ENCODE results near the gene MTM1.

The MTM1 gene

DNA sequence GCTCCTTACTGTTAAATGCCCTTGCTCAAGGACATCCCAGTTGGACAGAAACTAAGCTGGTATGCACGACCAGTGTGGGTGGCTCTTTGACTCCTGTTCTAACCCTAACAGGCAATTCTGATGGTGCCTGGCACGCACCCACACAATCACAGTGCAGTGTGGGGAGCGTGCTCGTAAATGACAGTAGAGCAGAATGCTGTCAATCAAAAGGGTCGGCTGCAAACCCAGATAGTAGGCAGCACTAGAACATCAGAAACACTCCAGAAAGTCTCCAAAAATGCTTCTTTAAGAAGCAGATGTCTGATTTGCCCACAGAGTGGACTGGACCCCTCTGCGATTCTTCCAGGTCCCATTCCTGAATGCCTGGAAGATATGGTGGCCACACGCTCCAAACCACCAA, 37.6 kb upstream of the MTM1 start:
- TF ChIP-seq, protein P1, sequence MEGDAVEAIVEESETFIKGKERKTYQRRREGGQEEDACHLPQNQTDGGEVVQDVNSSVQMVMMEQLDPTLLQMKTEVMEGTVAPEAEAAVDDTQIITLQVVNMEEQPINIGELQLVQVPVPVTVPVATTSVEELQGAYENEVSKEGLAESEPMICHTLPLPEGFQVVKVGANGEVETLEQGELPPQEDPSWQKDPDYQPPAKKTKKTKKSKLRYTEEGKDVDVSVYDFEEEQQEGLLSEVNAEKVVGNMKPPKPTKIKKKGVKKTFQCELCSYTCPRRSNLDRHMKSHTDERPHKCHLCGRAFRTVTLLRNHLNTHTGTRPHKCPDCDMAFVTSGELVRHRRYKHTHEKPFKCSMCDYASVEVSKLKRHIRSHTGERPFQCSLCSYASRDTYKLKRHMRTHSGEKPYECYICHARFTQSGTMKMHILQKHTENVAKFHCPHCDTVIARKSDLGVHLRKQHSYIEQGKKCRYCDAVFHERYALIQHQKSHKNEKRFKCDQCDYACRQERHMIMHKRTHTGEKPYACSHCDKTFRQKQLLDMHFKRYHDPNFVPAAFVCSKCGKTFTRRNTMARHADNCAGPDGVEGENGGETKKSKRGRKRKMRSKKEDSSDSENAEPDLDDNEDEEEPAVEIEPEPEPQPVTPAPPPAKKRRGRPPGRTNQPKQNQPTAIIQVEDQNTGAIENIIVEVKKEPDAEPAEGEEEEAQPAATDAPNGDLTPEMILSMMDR (IDR thresholded peaks at IDR 0.05; ENCODE audit: insufficient read depth, low read depth, low read length, missing control alignments) = no peak
- DNase-seq (ENCODE audit: low read depth) = no peak
- H3K4me3 ChIP-seq (ENCODE audit: low read length) = no peak overlapping the region

DNA sequence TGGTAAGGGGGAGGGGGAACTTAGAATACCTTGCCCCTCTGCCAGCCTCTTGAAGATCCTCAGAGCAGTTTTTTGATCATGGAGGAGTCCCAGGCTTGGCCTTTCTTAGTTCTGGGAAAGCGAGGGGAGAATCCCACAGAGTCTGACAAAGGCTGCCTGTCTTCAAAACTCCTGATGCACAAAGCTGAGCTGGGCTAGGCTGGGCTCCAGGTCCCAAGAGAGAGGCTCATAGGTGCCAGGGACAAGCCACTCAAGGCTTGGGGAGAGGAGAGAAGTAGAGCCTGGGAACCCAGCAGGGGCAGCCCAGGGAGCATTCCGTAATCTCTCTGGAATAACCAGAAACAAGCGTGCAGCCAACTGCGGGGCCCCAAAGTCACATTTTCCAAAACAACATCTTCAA, 37.0 kb upstream of the MTM1 start:
- no peak for DNase-seq (ENCODE audit: low read depth)
- TF ChIP-seq, protein P1 (IDR thresholded peaks at IDR 0.05; ENCODE audit: insufficient read depth, low read depth, low read length, missing control alignments) = no peak

DNA sequence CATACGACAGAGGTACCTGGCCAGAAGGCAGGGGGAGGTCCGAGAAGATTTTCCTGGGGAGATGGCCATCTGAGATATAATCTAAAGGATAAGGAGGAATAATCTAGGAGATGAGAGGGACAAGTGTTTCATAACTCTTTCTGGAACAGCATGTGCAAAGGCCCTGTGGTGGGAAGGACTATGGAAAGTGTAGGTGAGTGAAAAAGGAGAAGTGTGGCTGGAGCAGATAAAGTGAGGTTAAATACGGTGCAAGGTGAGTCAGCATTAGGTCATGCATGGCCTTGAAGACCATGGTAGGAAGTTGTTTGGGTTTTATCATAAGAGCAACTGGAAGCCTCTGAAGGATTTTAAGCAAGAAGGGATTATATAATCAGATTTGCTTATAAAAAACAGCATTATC, 34.6 kb upstream of the MTM1 start:
- no peak overlapping the region for H3K4me3 ChIP-seq (ENCODE audit: low read length)
- TF ChIP-seq, protein P1 (IDR thresholded peaks at IDR 0.05; ENCODE audit: insufficient read depth, low read depth, low read length, missing control alignments) = no peak
- DNase-seq (ENCODE audit: low read depth) = peak; percentile 10

More for the DNA sequence above, 37.0 kb upstream of the MTM1 start:
- H3K4me3 ChIP-seq (ENCODE audit: low read length) = no peak overlapping the region

DNA sequence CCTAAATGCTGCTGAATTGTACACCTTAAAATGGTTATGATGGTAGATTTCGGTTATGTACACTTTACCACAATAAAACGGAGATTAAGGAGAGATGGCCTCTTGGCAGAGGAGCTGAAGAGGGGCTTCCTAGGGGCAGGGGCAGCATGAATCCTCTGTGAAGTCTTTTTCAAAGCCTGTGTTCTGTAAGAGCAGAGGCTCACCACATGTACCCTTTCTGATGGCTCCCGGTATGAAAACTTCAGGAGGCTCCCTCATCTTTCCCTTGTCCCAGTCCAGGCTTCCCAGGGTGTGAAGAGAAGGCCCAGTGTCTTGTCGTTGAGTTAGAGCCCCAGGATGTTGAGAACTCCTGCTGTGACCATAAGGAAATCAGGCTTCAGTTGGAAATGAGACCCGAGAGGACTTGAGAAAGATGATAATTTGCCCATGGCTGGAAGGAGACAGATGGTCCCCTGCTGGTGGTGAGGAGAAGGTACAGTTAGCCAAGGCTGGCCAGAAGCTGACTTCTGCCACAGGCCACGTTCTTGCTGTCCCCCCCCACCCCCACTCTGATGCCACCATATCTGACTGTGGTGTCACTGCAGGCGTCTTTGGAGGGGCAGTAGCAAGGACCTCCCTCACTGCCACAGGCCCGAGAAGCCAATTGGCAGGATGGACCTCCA, 31.8 kb upstream of the MTM1 start:
- H3K4me3 ChIP-seq (ENCODE audit: low read length) = no peak overlapping the region
- DNase-seq (ENCODE audit: low read depth) = no peak
- TF ChIP-seq, protein P1 (IDR thresholded peaks at IDR 0.05; ENCODE audit: insufficient read depth, low read depth, low read length, missing control alignments) = no peak

DNA sequence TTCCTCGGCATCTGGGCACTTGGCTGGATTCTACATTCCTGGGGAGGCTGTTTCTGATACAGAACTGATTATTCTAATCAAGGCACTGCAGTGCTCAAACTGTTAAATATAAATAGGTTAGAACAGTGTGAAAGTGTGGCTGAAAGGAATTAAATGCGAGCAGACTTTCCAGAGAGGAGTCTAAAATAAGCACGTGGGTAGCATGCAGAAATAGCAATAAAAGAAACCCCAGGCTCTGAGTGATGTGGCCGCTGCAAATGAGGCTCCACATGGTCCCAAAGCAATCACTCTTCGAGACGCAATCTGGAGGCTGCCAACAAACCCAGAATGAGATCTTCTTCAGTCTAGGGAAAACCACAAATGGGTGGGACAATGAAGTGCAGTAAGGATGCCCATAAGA, 30.6 kb upstream of the MTM1 start:
- H3K4me3 ChIP-seq (ENCODE audit: low read length) = no peak overlapping the region
- no peak for DNase-seq (ENCODE audit: low read depth)
- TF ChIP-seq, protein P1 (IDR thresholded peaks at IDR 0.05; ENCODE audit: insufficient read depth, low read depth, low read length, missing control alignments) = no peak

DNA sequence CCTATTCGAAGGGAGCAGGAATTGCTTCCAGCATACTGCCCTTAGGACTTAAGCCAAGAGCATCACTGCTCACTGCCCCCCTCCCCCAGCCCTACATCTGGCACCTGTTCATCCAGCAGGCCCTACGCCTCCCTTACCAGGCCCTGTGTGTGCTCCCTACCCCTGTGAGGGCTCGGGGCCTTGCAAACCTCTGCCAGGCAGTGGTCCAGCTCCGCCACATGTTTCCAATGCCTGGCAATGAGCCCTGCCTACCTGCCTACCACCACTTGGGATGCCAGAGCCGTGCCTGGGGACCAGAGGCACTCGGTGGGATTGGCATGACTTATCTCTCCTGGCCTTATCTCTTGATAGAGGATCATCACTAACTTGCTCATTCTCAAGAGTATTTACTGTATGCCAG, 27.5 kb upstream of the MTM1 start:
- H3K4me3 ChIP-seq (ENCODE audit: low read length) = no peak overlapping the region
- TF ChIP-seq, protein P1 (IDR thresholded peaks at IDR 0.05; ENCODE audit: insufficient read depth, low read depth, low read length, missing control alignments) = no peak
- no peak for DNase-seq (ENCODE audit: low read depth)

DNA sequence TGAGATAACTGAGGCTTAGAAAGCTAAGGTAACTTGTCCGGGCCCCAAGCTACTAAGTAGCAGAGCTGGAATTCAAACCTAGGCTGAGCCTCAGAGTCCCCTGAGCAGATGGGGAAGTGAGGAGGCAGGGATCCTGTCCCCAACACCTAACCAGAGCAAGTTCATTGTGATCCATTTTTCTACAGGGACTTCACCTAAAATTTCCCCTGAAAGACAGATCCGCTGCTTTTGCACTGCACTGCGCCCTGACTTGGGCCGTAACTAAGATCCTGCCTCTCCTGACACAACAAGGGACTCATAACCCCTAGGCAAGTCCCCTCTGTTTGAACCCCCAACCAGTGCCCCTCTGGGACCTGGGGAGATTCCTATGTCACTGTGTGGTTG, 25.6 kb upstream of the MTM1 start:
- DNase-seq (ENCODE audit: low read depth) = no peak
- TF ChIP-seq, protein P1 (IDR thresholded peaks at IDR 0.05; ENCODE audit: insufficient read depth, low read depth, low read length, missing control alignments) = no peak
- H3K4me3 ChIP-seq (ENCODE audit: low read length) = no peak overlapping the region

All from epithelial cell of esophagus (primary cell).